Fibroblast of lung (primary cell): Measurements from ENCODE around the gene ADGRL2.

Source experiments
- EZH2 ChIP-seq: IDR thresholded peaks from 2 replicates; pipeline ENCODE4 v1.5.1; 2012; ENCODE audit warnings: low read length, control low read depth, mild to moderate bottlenecking; ENCODE audit errors: missing control alignments
- TF ChIP-seq, protein P1 (sequence below), 2 donors: IDR thresholded peaks in 1 of 2; conservative IDR thresholded peaks in 1 of 2; 1 replicate in 1 of 2; 2 replicates in 1 of 2; pipeline ENCODE4 v1.5.1; 2011 to 2012; ENCODE audit warnings: low read length in 2 of 2, control low read depth in 1 of 2, inconsistent platforms in 1 of 2, low read depth in 1 of 2, mild to moderate bottlenecking in 1 of 2

GRCh38 chr1:81824759-81825158 lies 24.0 kb downstream of the ADGRL2 start:
- TF ChIP-seq, protein P1, sequence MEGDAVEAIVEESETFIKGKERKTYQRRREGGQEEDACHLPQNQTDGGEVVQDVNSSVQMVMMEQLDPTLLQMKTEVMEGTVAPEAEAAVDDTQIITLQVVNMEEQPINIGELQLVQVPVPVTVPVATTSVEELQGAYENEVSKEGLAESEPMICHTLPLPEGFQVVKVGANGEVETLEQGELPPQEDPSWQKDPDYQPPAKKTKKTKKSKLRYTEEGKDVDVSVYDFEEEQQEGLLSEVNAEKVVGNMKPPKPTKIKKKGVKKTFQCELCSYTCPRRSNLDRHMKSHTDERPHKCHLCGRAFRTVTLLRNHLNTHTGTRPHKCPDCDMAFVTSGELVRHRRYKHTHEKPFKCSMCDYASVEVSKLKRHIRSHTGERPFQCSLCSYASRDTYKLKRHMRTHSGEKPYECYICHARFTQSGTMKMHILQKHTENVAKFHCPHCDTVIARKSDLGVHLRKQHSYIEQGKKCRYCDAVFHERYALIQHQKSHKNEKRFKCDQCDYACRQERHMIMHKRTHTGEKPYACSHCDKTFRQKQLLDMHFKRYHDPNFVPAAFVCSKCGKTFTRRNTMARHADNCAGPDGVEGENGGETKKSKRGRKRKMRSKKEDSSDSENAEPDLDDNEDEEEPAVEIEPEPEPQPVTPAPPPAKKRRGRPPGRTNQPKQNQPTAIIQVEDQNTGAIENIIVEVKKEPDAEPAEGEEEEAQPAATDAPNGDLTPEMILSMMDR (conservative IDR thresholded peaks at IDR 0.05 in 1 of 2, IDR thresholded peaks at IDR 0.05 in 1 of 2; ENCODE audit: low read depth in 1 of 2, low read length in 2 of 2): no peak
- no peak for TF ChIP-seq EZH2
